ENCODE data around the gene SLC41A3.
A peak's percentile ranks its signal among the peaks of the same experiment; 100 is the strongest.
"Not testable (repeated sequence)": the region's sequence is repeated elsewhere in the genome, so short reads cannot be mapped to it uniquely, and the experiment has no call there.

Gene SLC41A3

GRCh38 chr3:126023390-126023789 lies 60.5 kb downstream of the SLC41A3 start:
- DNase-seq, result no peak

DNA sequence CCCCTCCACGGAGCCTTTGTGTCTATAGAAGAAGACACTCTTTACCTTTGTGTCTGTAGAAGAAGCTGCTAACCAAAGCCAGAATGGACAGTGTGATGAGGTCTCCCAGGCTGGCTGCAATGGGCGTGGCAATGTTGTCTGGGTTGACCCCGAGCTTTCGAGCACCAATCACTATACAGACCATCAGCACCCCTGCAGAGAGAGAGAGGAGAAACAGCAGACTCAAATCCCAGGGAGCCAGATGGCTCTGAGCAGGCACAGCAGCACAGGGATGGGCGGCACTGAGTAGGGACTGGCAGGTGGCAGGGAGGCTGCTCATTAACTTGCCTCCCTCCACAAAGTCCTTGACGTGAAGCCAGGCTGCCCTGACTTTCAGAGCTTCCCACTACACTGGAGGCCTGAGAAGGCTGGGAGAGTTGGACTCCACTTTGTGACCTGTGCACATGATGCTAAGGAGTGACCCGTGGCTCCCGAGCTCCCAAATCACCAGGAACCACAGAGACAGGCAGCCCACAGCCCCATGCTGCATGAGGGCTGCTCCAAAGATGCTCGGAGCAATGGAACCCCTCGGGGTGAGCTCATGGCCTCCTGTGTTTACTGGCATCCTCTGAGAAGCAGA lies 61.1 kb downstream of the SLC41A3 start:
- no peak for DNase-seq

- DNase-seq, result no peak
These were observed 62.2 kb downstream of the SLC41A3 start for GRCh38 chr3:126021702-126022101.

GRCh38 chr3:126021224-126021623 lies 62.7 kb downstream of the SLC41A3 start:
- DNase-seq, result no peak

GRCh38 chr3:126019683-126020082 lies 64.2 kb downstream of the SLC41A3 start:
- DNase-seq, result no peak

- no peak for DNase-seq
These were observed 64.9 kb downstream of the SLC41A3 start for GRCh38 chr3:126018995-126019394.

DNA sequence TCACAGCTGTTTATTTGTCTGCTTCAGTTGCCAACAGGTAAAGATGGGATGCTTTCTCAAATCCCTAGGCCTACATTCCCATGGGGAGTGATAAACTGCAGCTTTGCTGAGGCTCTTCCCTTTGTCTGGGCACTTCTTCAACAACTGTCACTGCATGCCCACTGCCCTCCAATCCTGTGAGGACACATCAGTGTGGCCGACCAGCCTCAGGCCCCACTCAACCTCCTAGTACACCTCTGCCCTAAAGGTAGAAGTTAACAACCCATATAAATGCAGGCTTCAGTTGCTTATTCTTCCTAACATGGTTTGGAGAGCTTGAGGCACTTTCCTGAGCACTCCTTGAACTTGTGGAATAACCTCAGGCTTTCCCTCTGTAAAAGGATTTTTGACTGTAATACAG lies 65.4 kb downstream of the SLC41A3 start:
- DNase-seq, result no peak

DNA sequence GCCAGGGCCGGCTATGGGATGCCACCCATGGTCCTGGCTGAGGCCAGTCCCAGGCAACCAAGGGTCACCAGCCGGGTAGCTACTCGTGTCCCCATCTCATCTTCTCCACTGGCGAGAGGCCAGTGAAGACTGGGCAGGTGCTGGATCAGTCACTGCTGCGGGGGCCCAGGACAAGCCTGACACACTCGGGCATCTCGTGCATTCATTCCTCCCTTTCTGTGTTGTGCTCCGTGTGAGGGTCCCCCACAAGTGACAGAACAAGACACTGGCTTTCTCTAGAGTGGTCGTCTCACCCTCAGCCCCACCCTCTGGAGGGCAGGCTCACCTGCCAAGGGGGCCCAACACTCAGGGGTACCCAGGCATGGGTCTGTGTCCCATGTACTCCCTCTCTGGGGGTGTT lies 66.6 kb downstream of the SLC41A3 start:
- DNase-seq, result no peak

GRCh38 chr3:126016616-126017015 lies 67.3 kb downstream of the SLC41A3 start:
- DNase-seq, result no peak

- no peak for DNase-seq
These were observed 68.8 kb downstream of the SLC41A3 start for GRCh38 chr3:126015075-126015474.

- no peak for DNase-seq
These were observed 69.7 kb downstream of the SLC41A3 start for GRCh38 chr3:126014252-126014651.

DNA sequence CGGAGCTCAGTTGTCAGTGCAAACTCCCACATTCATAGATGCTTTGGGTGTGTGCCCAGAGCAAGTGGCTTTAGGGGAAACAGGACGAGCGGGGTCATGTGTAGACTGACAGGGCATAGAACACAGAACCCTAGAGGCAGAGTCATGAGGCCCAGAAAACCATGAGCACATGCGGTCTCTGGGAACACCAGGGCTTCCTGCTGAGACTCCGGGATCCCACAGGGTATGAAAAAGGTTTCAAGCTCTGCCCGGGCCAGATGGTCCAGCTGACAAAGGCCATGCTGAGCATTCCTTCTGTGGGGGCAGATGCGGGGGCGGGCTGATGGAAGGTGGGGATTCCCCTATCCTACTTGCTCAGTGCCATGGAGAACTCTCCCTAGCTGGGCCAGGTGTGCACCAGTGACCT lies 70.2 kb downstream of the SLC41A3 start:
- no peak for DNase-seq

GRCh38 chr3:126009181-126009580 lies 74.7 kb downstream of the SLC41A3 start:
- DNase-seq, result no peak

DNA sequence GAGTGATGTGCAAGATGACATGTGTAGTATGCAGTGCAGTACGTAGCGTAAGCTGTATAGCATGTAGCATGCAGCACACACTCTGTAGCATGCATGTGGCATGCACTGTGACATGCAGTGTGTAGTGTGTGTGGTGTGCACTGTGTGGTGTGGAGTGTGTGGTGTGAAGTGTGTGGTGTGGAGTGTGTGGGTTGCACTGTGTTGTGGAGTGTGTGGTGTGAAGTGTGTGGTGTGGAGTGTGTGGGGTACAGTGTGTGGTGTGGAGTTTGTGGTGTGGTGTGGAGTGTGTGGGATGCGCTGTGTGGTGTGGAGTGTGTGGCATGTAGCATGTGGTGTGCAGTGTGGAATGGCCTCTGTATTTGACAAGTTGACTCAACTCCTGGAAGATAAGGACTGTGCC lies 75.7 kb downstream of the SLC41A3 start:
- DNase-seq, result no peak

GRCh38 chr3:126005951-126006350 lies 78.0 kb downstream of the SLC41A3 start:
- no peak for DNase-seq

- DNase-seq, result no peak
These were observed 79.2 kb downstream of the SLC41A3 start for GRCh38 chr3:126004692-126005091.

GRCh38 chr3:126004217-126004616 lies 79.7 kb downstream of the SLC41A3 start:
- no peak for DNase-seq

GRCh38 chr3:126003447-126004190 lies 80.3 kb downstream of the SLC41A3 start:
- no peak for DNase-seq

DNA sequence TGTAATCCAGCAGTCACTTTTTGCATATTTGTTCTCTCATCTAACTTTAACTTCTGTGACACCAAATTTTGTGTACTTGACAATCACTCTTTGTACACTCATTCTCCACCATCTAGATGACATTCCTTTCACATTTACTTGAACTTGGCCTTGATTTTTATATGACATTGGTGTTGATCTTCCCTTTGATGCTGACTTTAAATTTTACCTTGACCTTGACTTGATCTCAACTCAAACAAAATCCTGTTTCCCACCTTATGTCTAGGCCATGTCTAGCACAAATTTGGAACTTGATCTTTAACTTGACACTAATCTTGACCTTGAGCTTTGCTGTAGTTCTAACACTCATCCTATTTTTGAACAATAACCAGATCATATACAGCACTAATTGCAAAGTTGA lies 81.7 kb downstream of the SLC41A3 start:
- DNase-seq, result no peak

DNA sequence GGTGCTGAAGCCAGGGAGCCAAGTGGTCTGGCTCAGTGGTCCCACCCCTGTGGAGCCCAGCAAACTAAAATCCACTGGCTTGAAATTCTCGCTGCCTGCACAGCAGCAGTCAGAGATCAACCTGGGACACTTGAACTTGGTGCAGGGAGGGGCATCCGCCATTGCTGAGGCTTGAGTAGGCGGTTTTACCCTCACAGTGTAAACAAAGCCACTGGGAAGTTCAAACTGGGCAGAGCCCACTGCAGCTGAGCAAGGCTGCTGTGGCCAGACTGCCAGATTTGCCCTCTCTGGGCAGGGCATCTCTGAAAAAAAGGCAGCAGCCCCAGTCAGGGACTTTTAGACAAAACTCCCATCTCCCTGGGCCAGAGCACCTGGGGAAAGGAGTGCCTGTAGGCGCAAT lies 87.2 kb downstream of the SLC41A3 start:
- not testable (repeated sequence) for DNase-seq

GRCh38 chr3:125990253-125990970 lies 93.5 kb downstream of the SLC41A3 start:
- peak; percentile 71 for DNase-seq

DNA sequence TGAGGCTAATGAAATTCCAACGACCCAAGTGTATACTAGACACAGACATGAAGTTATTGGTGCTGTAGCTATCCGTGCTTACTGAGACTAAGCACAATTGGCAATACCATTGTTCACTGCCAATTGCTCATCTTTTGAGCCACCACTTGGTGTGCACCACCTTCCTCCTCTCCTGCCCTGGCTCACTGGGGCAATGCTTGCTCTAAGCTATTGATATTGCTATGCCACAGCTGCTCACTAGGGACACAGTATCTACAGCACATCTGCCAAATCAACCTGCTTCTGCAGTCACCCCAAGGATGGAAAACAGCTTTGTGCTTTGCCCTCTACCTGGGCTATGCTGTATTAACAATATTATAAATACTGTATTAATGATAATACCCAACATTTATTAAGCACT lies 99.0 kb downstream of the SLC41A3 start:
- DNase-seq, result not testable (repeated sequence)

GRCh38 chr3:125977104-125977503 lies 106.8 kb downstream of the SLC41A3 start:
- DNase-seq, result not testable (repeated sequence)

DNA sequence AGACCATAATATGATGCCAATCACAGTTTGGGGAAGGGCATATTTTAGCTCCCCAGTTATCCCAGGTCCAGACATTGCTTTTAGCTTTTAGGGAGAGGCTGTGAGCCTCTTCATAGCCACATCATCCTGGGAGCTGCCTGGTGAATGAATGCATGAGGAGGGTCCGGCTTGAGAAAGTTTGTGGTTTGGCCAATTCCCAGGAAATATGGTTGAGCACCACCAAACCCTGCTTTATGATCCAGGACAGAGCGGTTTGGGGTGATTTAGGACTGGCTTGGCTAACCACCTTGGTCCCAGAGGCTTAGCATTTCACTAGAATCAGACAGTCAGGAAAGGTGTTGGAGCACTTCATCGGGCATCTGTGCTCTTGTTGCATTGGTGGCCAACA lies 107.9 kb downstream of the SLC41A3 start:
- DNase-seq, result not testable (repeated sequence)
